ENCODE results near the gene SYDE2.
"Not testable (repeated sequence)": the region's sequence is repeated elsewhere in the genome, so short reads cannot be mapped to it uniquely, and the experiment has no call there.

The SYDE2 gene

GRCh38 chr1:85172684-85173337, 28.0 kb downstream of the SYDE2 start:
- FAIRE-seq (no peak), DNase-seq (ENCODE audit: insufficient read length, low spot score) (no peak)

GRCh38 chr1:85171721-85172120, 29.1 kb downstream of the SYDE2 start:
- FAIRE-seq (no peak), DNase-seq (ENCODE audit: insufficient read length, low spot score) (no peak)

- no peak for DNase-seq (ENCODE audit: insufficient read length, low spot score)
- no peak for FAIRE-seq
Observed at GRCh38 chr1:85168884-85169283, 31.9 kb downstream of the SYDE2 start.

GRCh38 chr1:85166351-85166750, 34.5 kb downstream of the SYDE2 start:
- FAIRE-seq (no peak), DNase-seq (ENCODE audit: insufficient read length, low spot score) (no peak)

- no peak for FAIRE-seq
Observed at GRCh38 chr1:85158910-85159309, 41.9 kb downstream of the SYDE2 start.

GRCh38 chr1:85157436-85157835, 43.4 kb downstream of the SYDE2 start:
- DNase-seq (ENCODE audit: insufficient read length, low spot score) (no peak), FAIRE-seq (no peak)

More at GRCh38 chr1:85158910-85159309, 41.9 kb downstream of the SYDE2 start:
- no peak for DNase-seq (ENCODE audit: insufficient read length, low spot score)

GRCh38 chr1:85153149-85153891, 47.5 kb downstream of the SYDE2 start:
- peak; percentile 18 for FAIRE-seq
- DNase-seq (ENCODE audit: insufficient read length, low spot score): no peak

- DNase-seq (ENCODE audit: insufficient read length, low spot score): no peak
- no peak for FAIRE-seq
Observed at GRCh38 chr1:85151446-85151845, 49.4 kb downstream of the SYDE2 start.

GRCh38 chr1:85149805-85150204, 51.0 kb downstream of the SYDE2 start:
- no peak for DNase-seq (ENCODE audit: insufficient read length, low spot score)
- no peak for FAIRE-seq

GRCh38 chr1:85148524-85149250, 52.1 kb downstream of the SYDE2 start:
- DNase-seq (ENCODE audit: insufficient read length, low spot score) (no peak), FAIRE-seq (no peak)

GRCh38 chr1:85146972-85147359, 53.9 kb downstream of the SYDE2 start:
- DNase-seq (ENCODE audit: insufficient read length, low spot score) (no peak), FAIRE-seq (no peak)

- not testable (repeated sequence) for FAIRE-seq; DNase-seq (ENCODE audit: insufficient read length, low spot score)
Observed at GRCh38 chr1:85146298-85146971, 54.4 kb downstream of the SYDE2 start.

- no peak for FAIRE-seq
- no peak for DNase-seq (ENCODE audit: insufficient read length, low spot score)
Observed at GRCh38 chr1:85144351-85144750, 56.5 kb downstream of the SYDE2 start.

- FAIRE-seq (no peak), DNase-seq (ENCODE audit: insufficient read length, low spot score) (no peak)
Observed at GRCh38 chr1:85142753-85143152, 58.1 kb downstream of the SYDE2 start.

- not testable (repeated sequence) for FAIRE-seq; DNase-seq (ENCODE audit: insufficient read length, low spot score)
Observed at GRCh38 chr1:85138439-85138838, 62.4 kb downstream of the SYDE2 start.

GRCh38 chr1:85137660-85138059, 63.2 kb downstream of the SYDE2 start:
- DNase-seq (ENCODE audit: insufficient read length, low spot score) (no peak), FAIRE-seq (no peak)

GRCh38 chr1:85135392-85135798, 65.4 kb downstream of the SYDE2 start:
- no peak for FAIRE-seq
- DNase-seq (ENCODE audit: insufficient read length, low spot score): no peak

- FAIRE-seq (no peak), DNase-seq (ENCODE audit: insufficient read length, low spot score) (no peak)
Observed at GRCh38 chr1:85134583-85135391, 66.0 kb downstream of the SYDE2 start.

GRCh38 chr1:85133565-85134159, 67.2 kb downstream of the SYDE2 start:
- FAIRE-seq: no peak

More at GRCh38 chr1:85133565-85134159, 67.2 kb downstream of the SYDE2 start:
- no peak for DNase-seq (ENCODE audit: insufficient read length, low spot score)
